Upper lobe of left lung (tissue), 4 donors: ENCODE results near the gene RBM19.

Source experiments
- CTCF ChIP-seq, 6 experiments: fragments of 450-650 bp in 4 of 6; fragments of 200-600 bp in 2 of 6; sonication (generic) in 2 of 6; IDR thresholded peaks; one replicate each; pipeline ENCODE4 v1.5.1; 2016 to 2019; ENCODE audit warnings: antibody characterized with exemption in 6 of 6
- EP300 ChIP-seq, 4 donors: sonication (generic); formaldehyde crosslinking; IDR thresholded peaks; one replicate each; pipeline ENCODE4 v1.5.1; 2017; ENCODE audit warnings: antibody characterized with exemption in 4 of 4, control low read depth in 2 of 4
- POLR2A ChIP-seq, 4 donors: fragments of 450-650 bp; IDR thresholded peaks; one replicate each; pipeline ENCODE4 v1.5.1; 2016 to 2017; ENCODE audit warnings: antibody characterized with exemption in 4 of 4, mild to moderate bottlenecking in 2 of 4
- POLR2AphosphoS5 ChIP-seq, 2 donors: sonication (generic); formaldehyde crosslinking; IDR thresholded peaks; one replicate each; pipeline ENCODE4 v1.5.1; 2017; ENCODE audit warnings: antibody characterized with exemption in 2 of 2

DNA sequence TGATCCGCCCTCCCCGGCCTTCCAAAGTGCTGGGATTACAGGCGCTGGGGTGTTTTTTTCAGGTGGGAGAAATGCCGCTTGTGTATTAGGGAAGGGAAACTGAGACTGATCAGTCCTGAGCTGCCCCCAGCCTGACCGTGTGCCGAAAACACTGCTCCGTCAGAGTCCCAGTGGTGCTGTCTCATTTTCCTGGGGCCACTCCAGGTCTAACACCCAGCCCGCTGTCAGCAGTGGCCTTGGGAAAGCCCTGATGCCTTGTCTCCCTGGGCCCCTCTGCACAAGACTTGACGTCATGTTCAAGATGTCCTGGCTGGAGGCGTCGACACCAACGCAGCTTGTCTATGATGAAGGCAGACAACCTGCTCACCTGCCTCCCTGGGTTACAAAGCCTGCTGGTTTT lies 165.9 kb downstream of the RBM19 start:
- TF ChIP-seq POLR2AphosphoS5 (IDR thresholded peaks at IDR 0.05) (no peak), POLR2A (IDR thresholded peaks at IDR 0.05) (no peak), CTCF (IDR thresholded peaks at IDR 0.05) (no peak), EP300 (IDR thresholded peaks at IDR 0.05) (no peak)
